ENCODE results near the gene GRID2. TPM values are rescaled to one million over a fixed set of nuclear protein-coding genes. Genes with fewer than 3 reads are reported as not detected.
A peak's percentile ranks its signal among the peaks of the same experiment; 100 is the strongest.

Gene GRID2
- total and polyA plus RNA-seq, 2 of the 4 experiments (the other 2 are of a cell fraction), result under 0.01 TPM; not detected in 1

- DNase-seq (peak; percentile 43), ATAC-seq (ENCODE audit: low read depth) (peak; percentile 27)
- Histone ChIP-seq H3K27ac (ENCODE audit: insufficient read depth, low read length) (no peak overlapping the region), H3K9me3 (ENCODE audit: control insufficient read depth, insufficient read depth, low read length) (no peaks in the 10 kb centered on the region), H3K4me1 (ENCODE audit: control insufficient read depth, insufficient read depth, low read length) (no peaks in the 10 kb centered on the region), H4K20me1 (ENCODE audit: insufficient read depth, low read length) (no peaks in the 10 kb centered on the region), H3K4me3 (ENCODE audit: insufficient read depth, low read depth, low read length) (no peak overlapping the region), H2BK15ac (ENCODE audit: low read depth, low read length) (no peak overlapping the region), H3K9ac (ENCODE audit: low read depth, low read length) (no peak overlapping the region), H3K18ac (ENCODE audit: low read depth, low read length) (no peak overlapping the region), H3K56ac (ENCODE audit: extremely low read depth, insufficient read depth, low read length) (no peak overlapping the region), H3K79me1 (ENCODE audit: low read depth in 1 of 2, low read length in 2 of 2) (no peaks in the 10 kb centered on the region), H3K36me3 (ENCODE audit: control insufficient read depth, insufficient read depth, low read length) (no peaks in the 10 kb centered on the region), H3K4me2 (ENCODE audit: low read depth, low read length) (no peak overlapping the region), H2BK20ac (ENCODE audit: low read depth, low read length) (no peak overlapping the region), H4K8ac (ENCODE audit: low read depth in 2 of 2, low read length in 2 of 2) (no peak overlapping the region), H2AK9ac (replicated peaks; ENCODE audit: low read depth, low read length, poor library complexity) (no peak overlapping the region), H2AK5ac (ENCODE audit: low read depth, low read length) (no peak overlapping the region), H3K4ac (ENCODE audit: low read depth, low read length) (no peak overlapping the region), H3K27me3 (ENCODE audit: control insufficient read depth, insufficient read depth, low read length) (no peaks in the 10 kb centered on the region), H4K91ac (ENCODE audit: insufficient read depth, low read depth, low read length) (no peak overlapping the region), H2BK120ac (ENCODE audit: low read depth, low read length) (no peak overlapping the region), H4K5ac (ENCODE audit: low read depth, low read length) (no peak overlapping the region), H3K14ac (replicated peaks; ENCODE audit: low read depth, low read length) (no peak overlapping the region), H3K23ac (ENCODE audit: low read depth, low read length) (no peak overlapping the region), H2AFZ (replicated peaks; ENCODE audit: low read length, poor library complexity) (no peak overlapping the region), H3K9me1 (ENCODE audit: insufficient read depth, low read length) (no peaks in the 10 kb centered on the region), H2BK5ac (ENCODE audit: low read depth, low read length, poor library complexity, severe bottlenecking) (no peak overlapping the region)
- BruUV-seq (replicated peaks), result no TSS peak
- in situ Hi-C loops (cut with MboI; ENCODE audit: low sequenced_read_pairs), result no loop called here
- WGBS, 2 experiments (ENCODE audit: extremely low coverage in 2 of 2, insufficient read length in 1 of 2), result no CpG with 5 or more reads among the region's 3 CpGs
- dilution Hi-C loops (cut with HindIII; ENCODE audit: low sequenced_read_pairs, unreplicated experiment), result no loop called here
- POLR2A ChIA-PET (ENCODE audit: unreplicated experiment), result no interaction called here
- TF ChIP-seq MAFK (IDR thresholded peaks at IDR 0.05; ENCODE audit: low read depth, low read length), result no peak
- no peak for TF ChIP-seq MAZ (IDR thresholded peaks at IDR 0.05; ENCODE audit: borderline replicate concordance, low read depth, low read length)
- TF ChIP-seq RFX5 (IDR thresholded peaks at IDR 0.05; ENCODE audit: low read depth, low read length), result no peak
- no peak for TF ChIP-seq RCOR1 (IDR thresholded peaks at IDR 0.05; ENCODE audit: insufficient replicate concordance, low read length)
- TF ChIP-seq BHLHE40 (IDR thresholded peaks at IDR 0.05; ENCODE audit: low read depth, low read length), result no peak
- CTCF ChIA-PET, result no interaction called here
- intact Hi-C loops (cut with micrococcal nuclease), result no loop called here
Measured at GRCh38 chr4:93334003-93334402, 1030.2 kb downstream of the GRID2 start.
